Panc1 (cell line): Measurements from ENCODE around the gene RNF144A.

Experiments
- CTCF ChIP-seq: fragments of 450-650 bp; IDR thresholded peaks from 2 replicates; pipeline ENCODE4 v1.5.1; 2017; ENCODE audit warnings: mild to moderate bottlenecking
- POLR2AphosphoS5 ChIP-seq: IDR thresholded peaks from 2 replicates; pipeline ENCODE4 v1.6.1; 2012; ENCODE audit warnings: mild to moderate bottlenecking, low read depth, low read length, moderate library complexity
- REST ChIP-seq, 2 experiments: IDR thresholded peaks; 2 replicates each; pipeline ENCODE4 v1.6.1; 2011 to 2012; ENCODE audit warnings: low read depth in 2 of 2, control low read depth in 1 of 2, low read length in 1 of 2, mild to moderate bottlenecking in 1 of 2, moderate library complexity in 1 of 2; ENCODE audit not compliant: insufficient read depth in 1 of 2

GRCh38 chr2:6944555-6944954 is 27.3 kb downstream of the RNF144A start:
- TF ChIP-seq CTCF (no peak), POLR2AphosphoS5 (no peak), REST (IDR thresholded peaks at IDR 0.05; ENCODE audit: insufficient read depth in 1 of 2, low read depth in 2 of 2, low read length in 1 of 2) (no peak)
